ENCODE data around the gene CIDEB. TPM values are rescaled to one million over a fixed set of nuclear protein-coding genes. Genes with fewer than 3 reads are reported as not detected.

The CIDEB gene
- total and polyA plus RNA-seq, 2 of the 13 experiments (the other 11 are each of a cell fraction or from before 2014, with no cell fraction given) = 35.8 to 110 TPM

DNA sequence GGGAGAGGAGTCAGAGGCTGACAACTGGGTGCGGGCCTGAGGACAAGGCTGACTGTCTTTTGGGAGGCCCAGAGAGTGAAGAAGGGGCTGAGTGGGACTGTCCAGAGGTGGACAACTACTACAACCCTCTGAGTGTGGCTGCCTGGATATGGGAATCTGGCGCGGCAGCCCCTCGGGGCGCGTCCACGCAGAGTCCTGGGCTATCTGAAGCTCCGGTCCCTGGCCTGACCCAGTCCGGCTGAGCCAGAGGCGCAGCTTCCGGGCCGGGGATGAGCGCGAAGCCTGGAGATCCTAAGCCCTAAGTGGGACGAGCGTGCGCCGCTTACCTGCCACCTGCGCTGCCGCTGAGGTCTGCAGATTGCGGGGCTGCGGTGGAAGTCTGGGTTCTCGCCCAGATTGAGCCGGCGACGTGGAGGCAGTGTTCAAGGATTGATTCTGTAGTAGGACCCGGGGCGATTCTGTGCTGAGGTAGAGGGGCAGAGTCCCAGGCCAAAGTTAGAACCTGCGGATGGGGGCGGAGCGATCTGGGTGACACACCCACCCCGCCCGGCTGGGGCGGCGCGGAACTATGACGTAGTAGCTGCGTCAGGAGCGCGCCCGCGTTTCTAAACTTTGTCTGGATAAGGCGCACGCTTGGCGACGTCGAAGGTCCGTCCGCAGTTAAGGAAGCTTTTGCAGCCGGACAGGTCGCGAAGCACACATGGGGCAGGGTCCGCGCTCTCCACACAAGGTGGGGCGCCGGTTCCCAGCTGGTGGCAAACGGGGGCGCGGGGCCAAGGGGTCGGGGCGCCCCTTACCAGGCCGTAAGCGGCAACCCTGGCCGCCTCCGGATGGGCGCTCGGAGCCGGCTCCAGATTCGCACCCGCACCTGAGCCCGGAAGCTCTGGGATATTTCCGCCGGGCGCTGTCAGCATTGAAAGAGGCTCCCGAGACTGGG lies 8.3 kb downstream of the CIDEB start, which contains the start of the genes DHRS1 and NOP9 (continued):
- peak; percentile 95 for TF ChIP-seq BRD4 (CRISPR knock-in tag; IDR thresholded peaks at IDR 0.05)
- TF ChIP-seq ZNF101 (CRISPR knock-in tag; IDR thresholded peaks at IDR 0.05; ENCODE audit: borderline replicate concordance, low read depth) = peak; percentile 88; the same call in 1 of the 2 replicates
- TF ChIP-seq ZNF205 (CRISPR knock-in tag; IDR thresholded peaks at IDR 0.05) = peak; percentile 85
- TF ChIP-seq NR2C2 (CRISPR knock-in tag; IDR thresholded peaks at IDR 0.05; ENCODE audit: borderline replicate concordance) = peak; percentile 90
- TF ChIP-seq MLLT10 (CRISPR knock-in tag; IDR thresholded peaks at IDR 0.05) = no peak
- TF ChIP-seq ZNF543 (CRISPR knock-in tag; IDR thresholded peaks at IDR 0.05) = peak; percentile 95
- TF ChIP-seq, protein P1, sequence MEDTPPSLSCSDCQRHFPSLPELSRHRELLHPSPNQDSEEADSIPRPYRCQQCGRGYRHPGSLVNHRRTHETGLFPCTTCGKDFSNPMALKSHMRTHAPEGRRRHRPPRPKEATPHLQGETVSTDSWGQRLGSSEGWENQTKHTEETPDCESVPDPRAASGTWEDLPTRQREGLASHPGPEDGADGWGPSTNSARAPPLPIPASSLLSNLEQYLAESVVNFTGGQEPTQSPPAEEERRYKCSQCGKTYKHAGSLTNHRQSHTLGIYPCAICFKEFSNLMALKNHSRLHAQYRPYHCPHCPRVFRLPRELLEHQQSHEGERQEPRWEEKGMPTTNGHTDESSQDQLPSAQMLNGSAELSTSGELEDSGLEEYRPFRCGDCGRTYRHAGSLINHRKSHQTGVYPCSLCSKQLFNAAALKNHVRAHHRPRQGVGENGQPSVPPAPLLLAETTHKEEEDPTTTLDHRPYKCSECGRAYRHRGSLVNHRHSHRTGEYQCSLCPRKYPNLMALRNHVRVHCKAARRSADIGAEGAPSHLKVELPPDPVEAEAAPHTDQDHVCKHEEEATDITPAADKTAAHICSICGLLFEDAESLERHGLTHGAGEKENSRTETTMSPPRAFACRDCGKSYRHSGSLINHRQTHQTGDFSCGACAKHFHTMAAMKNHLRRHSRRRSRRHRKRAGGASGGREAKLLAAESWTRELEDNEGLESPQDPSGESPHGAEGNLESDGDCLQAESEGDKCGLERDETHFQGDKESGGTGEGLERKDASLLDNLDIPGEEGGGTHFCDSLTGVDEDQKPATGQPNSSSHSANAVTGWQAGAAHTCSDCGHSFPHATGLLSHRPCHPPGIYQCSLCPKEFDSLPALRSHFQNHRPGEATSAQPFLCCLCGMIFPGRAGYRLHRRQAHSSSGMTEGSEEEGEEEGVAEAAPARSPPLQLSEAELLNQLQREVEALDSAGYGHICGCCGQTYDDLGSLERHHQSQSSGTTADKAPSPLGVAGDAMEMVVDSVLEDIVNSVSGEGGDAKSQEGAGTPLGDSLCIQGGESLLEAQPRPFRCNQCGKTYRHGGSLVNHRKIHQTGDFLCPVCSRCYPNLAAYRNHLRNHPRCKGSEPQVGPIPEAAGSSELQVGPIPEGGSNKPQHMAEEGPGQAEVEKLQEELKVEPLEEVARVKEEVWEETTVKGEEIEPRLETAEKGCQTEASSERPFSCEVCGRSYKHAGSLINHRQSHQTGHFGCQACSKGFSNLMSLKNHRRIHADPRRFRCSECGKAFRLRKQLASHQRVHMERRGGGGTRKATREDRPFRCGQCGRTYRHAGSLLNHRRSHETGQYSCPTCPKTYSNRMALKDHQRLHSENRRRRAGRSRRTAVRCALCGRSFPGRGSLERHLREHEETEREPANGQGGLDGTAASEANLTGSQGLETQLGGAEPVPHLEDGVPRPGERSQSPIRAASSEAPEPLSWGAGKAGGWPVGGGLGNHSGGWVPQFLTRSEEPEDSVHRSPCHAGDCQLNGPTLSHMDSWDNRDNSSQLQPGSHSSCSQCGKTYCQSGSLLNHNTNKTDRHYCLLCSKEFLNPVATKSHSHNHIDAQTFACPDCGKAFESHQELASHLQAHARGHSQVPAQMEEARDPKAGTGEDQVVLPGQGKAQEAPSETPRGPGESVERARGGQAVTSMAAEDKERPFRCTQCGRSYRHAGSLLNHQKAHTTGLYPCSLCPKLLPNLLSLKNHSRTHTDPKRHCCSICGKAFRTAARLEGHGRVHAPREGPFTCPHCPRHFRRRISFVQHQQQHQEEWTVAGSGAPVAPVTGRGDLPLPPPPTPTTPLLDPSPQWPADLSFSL (CRISPR knock-in tag; IDR thresholded peaks at IDR 0.05) = no peak; the same call in 1 of the 2 replicates
- TF ChIP-seq ZBTB21 (CRISPR knock-in tag; IDR thresholded peaks at IDR 0.05) = peak; percentile 93
- peak; percentile 75; the same call in 1 of the 2 replicates for TF ChIP-seq SP140L (CRISPR knock-in tag; IDR thresholded peaks at IDR 0.05; ENCODE audit: borderline replicate concordance)
- peak; percentile 99 for TF ChIP-seq NRL (CRISPR knock-in tag; IDR thresholded peaks at IDR 0.05; ENCODE audit: borderline replicate concordance)
- TF ChIP-seq NR3C1 (CRISPR knock-in tag; IDR thresholded peaks at IDR 0.05) = no peak
- no peak for TF ChIP-seq PRMT3 (CRISPR knock-in tag; IDR thresholded peaks at IDR 0.05; ENCODE audit: borderline replicate concordance, low read depth)
- no peak for TF ChIP-seq TRIM24 (CRISPR knock-in tag; IDR thresholded peaks at IDR 0.05)
- peak; percentile 92 for TF ChIP-seq ZFP1 (CRISPR knock-in tag; IDR thresholded peaks at IDR 0.05)
- TF ChIP-seq, protein P2, sequence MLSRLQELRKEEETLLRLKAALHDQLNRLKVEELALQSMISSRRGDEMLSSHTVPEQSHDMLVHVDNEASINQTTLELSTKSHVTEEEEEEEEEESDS (CRISPR knock-in tag; IDR thresholded peaks at IDR 0.05; ENCODE audit: borderline replicate concordance) = 0 out of 2 replicates have a peak, but pooled peaks have one; percentile 92
- TF ChIP-seq, protein P3, sequence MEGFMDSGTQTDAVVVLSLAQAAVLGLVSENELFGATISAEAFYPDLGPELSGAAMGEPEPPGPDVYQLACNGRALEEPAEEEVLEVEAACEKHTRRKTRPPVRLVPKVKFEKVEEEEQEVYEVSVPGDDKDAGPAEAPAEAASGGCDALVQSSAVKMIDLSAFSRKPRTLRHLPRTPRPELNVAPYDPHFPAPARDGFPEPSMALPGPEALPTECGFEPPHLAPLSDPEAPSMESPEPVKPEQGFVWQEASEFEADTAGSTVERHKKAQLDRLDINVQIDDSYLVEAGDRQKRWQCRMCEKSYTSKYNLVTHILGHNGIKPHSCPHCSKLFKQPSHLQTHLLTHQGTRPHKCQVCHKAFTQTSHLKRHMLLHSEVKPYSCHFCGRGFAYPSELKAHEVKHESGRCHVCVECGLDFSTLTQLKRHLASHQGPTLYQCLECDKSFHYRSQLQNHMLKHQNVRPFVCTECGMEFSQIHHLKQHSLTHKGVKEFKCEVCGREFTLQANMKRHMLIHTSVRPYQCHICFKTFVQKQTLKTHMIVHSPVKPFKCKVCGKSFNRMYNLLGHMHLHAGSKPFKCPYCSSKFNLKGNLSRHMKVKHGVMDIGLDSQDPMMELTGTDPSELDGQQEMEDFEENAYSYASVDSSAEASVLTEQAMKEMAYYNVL (CRISPR knock-in tag; IDR thresholded peaks at IDR 0.05; ENCODE audit: borderline replicate concordance) = peak; percentile 28; the same call in 1 of the 2 replicates
- TF ChIP-seq SALL1 (CRISPR knock-in tag; IDR thresholded peaks at IDR 0.05) = peak; percentile 96; the same call in 1 of the 2 replicates
- peak; percentile 99 for TF ChIP-seq POGZ (CRISPR knock-in tag; IDR thresholded peaks at IDR 0.05)

All from HepG2 (cell line).